D721Med (cell line): Measurements from ENCODE around the gene PLCE1.

Experiments
- DNase-seq: peaks from one replicate; pipeline ENCODE4 v3.0.0; 2011; ENCODE audit warnings: low spot score; ENCODE audit not compliant: insufficient read length
- FAIRE-seq: peaks from 2 replicates; lab custom pipeline; 2011; peaks lifted over from hg19 to GRCh38; lab: Jason Lieb, UNC
- CTCF ChIP-seq: IDR thresholded peaks from 2 replicates; pipeline ENCODE4 v1.5.1; 2012; ENCODE audit warnings: mild to moderate bottlenecking, control low read depth; ENCODE audit not compliant: insufficient read depth; ENCODE audit errors: missing control alignments

Gene PLCE1

GRCh38 chr10:94035982-94036765 lies 42.4 kb downstream of the PLCE1 start:
- TF ChIP-seq CTCF = no peak
- FAIRE-seq = no peak
- no peak for DNase-seq

- TF ChIP-seq CTCF = no peak
- no peak for DNase-seq
- FAIRE-seq = no peak
Measured at GRCh38 chr10:94036766-94037033, 43.0 kb downstream of the PLCE1 start.

DNA sequence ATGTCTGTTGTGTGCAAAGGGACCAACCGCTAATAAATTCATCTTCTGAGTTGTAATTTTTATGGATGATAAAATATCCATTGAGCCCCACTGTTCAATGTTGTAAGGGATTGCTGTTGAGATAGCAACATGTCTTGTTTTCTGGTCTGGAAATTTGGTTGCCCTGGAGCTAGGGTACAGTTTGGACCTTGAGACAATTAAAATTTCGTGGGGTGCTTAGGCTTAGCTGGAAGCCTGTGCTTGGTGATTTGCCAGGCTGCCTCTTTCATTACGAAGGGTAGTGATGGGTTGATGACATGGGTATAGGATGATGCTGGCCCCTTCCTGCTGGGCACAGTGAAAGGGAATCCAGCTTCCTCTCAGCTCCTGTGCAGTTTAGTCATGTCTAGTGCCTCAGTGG lies 43.6 kb downstream of the PLCE1 start:
- FAIRE-seq = no peak
- no peak for DNase-seq
- no peak for TF ChIP-seq CTCF

GRCh38 chr10:94038024-94038423 lies 44.3 kb downstream of the PLCE1 start:
- no peak for FAIRE-seq
- no peak for DNase-seq
- no peak for TF ChIP-seq CTCF

GRCh38 chr10:94041206-94041605 lies 47.5 kb downstream of the PLCE1 start:
- no peak for DNase-seq
- TF ChIP-seq CTCF = no peak
- FAIRE-seq = no peak

DNA sequence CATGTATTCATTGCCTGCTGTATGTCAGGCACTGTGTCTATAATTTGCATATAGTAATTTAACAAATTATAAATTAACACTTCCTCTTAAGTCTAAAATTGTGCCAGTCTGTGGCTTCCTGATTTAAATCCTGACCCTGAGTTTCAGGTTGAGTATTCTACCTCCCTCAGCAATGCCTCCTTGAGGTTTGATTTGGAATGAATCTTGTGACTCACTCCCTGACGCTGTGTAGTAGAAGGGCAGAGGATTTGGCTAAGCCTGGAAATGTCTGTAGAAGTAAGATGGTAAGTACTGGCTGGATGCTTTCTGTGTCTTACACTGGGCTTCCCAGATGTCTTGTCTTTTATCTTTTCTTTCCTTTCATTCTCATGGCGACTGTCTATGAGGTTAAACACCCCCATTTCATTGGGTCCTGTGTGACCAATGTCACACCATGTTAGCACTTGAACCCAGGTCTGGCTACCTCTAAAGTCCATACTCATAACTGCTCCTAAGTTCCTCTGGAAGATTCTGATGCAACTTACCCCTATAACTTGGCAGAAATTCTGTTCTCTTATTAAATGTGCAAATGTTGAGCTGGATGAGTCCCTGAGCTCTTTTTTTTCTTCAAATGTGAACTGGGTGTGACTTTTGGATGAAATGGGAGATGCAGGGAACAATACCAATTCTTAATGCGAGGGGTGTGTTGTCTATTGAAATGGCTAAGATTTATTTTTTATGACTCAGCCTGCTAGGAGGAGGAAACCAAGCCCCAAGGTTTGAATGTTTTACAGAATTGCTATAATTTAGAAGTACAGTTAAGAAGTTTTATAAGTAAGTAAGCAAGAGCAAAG lies 48.5 kb downstream of the PLCE1 start:
- no peak for DNase-seq
- no peak for FAIRE-seq

More for the DNA sequence above, 48.5 kb downstream of the PLCE1 start:
- peak; percentile 5 for TF ChIP-seq CTCF
